SK-N-MC (cell line): ENCODE measurements around the gene CYP46A1.

Experiments used
- EZH2 ChIP-seq: fragments of 200-600 bp; sonication (generic); IDR thresholded peaks from one replicate; pipeline ENCODE4 v1.6.1; 2017; ENCODE audit warnings: antibody characterized with exemption
- POLR2AphosphoS5 ChIP-seq: IDR thresholded peaks from 2 replicates; pipeline ENCODE4 v1.6.1; 2012; ENCODE audit warnings: mild to moderate bottlenecking, low read depth, low read length, borderline replicate concordance

- TF ChIP-seq POLR2AphosphoS5 (no peak), EZH2 (no peak)
These were observed 34.1 kb downstream of the CYP46A1 start for GRCh38 chr14:99718031-99718810.
